Vagina (tissue), 2 donors: ENCODE results near the gene LSM12.

Experiments used
- POLR2AphosphoS5 ChIP-seq, 2 donors: sonication (generic); formaldehyde crosslinking; IDR thresholded peaks; one replicate each; pipeline ENCODE4 v1.9.0; 2017; ENCODE audit warnings: antibody characterized with exemption in 2 of 2, mild to moderate bottlenecking in 2 of 2, low read depth in 1 of 2; ENCODE audit not compliant: insufficient read depth in 1 of 2
- TF ChIP-seq, protein P1 (sequence below), 3 experiments: fragments of 450-650 bp in 2 of 3; fragments of 200-600 bp in 1 of 3; sonication (generic) in 1 of 3; IDR thresholded peaks; one replicate each; pipeline ENCODE4 v1.5.1; 2017 to 2019; ENCODE audit warnings: antibody characterized with exemption in 3 of 3, mild to moderate bottlenecking in 2 of 3, moderate library complexity in 2 of 3

DNA sequence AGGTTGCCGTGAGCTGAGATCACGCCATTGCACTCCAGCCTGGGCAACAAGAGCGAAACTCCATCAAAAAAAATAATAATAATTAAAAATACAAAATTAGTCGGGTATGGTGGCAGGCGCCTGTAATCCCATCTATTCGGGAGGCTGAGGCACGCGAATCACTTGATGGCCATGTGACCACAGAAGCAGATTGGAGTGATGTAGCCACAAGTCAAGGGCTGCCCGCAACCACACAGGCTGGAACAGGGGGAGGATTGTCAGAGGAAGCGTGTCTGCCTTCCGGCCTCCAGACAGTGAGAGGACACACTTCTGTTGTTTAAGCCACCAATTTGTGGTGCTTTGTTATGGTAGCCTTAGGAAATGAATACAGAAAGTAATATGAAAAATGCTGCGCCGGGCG, 73.8 kb downstream of the LSM12 start:
- TF ChIP-seq, protein P1, sequence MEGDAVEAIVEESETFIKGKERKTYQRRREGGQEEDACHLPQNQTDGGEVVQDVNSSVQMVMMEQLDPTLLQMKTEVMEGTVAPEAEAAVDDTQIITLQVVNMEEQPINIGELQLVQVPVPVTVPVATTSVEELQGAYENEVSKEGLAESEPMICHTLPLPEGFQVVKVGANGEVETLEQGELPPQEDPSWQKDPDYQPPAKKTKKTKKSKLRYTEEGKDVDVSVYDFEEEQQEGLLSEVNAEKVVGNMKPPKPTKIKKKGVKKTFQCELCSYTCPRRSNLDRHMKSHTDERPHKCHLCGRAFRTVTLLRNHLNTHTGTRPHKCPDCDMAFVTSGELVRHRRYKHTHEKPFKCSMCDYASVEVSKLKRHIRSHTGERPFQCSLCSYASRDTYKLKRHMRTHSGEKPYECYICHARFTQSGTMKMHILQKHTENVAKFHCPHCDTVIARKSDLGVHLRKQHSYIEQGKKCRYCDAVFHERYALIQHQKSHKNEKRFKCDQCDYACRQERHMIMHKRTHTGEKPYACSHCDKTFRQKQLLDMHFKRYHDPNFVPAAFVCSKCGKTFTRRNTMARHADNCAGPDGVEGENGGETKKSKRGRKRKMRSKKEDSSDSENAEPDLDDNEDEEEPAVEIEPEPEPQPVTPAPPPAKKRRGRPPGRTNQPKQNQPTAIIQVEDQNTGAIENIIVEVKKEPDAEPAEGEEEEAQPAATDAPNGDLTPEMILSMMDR (IDR thresholded peaks at IDR 0.05): no peak
- no peak for TF ChIP-seq POLR2AphosphoS5 (IDR thresholded peaks at IDR 0.05; ENCODE audit: insufficient read depth in 1 of 2, low read depth in 1 of 2)
